GM12865 (cell line): ENCODE results near the gene C19orf73.

Source experiments
- DNase-seq: peaks from one replicate; pipeline ENCODE4 v3.0.0; 2010; ENCODE audit warnings: low read depth
- H3K4me3 ChIP-seq: 2 replicates; pipeline ENCODE4 v1.5.1; 2011; ENCODE audit warnings: mild to moderate bottlenecking, low read depth, low read length, control low read depth
- CTCF ChIP-seq: IDR thresholded peaks from 2 replicates; pipeline ENCODE4 v1.5.1; 2011; ENCODE audit warnings: low read length, control low read depth, low read depth, inconsistent platforms; ENCODE audit not compliant: insufficient read depth; ENCODE audit errors: missing control alignments

Gene C19orf73

GRCh38 chr19:49152119-49152550 is 33.2 kb upstream of the C19orf73 start:
- TF ChIP-seq CTCF: no peak
- no peak for DNase-seq
- H3K4me3 ChIP-seq: no peak overlapping the region

- peak; percentile 27 for DNase-seq
- no peak for TF ChIP-seq CTCF
- no peak overlapping the region for H3K4me3 ChIP-seq
Measured at GRCh38 chr19:49151267-49152118, 32.5 kb upstream of the C19orf73 start.

GRCh38 chr19:49150944-49151243 is 32.0 kb upstream of the C19orf73 start:
- TF ChIP-seq CTCF: no peak
- H3K4me3 ChIP-seq: no peak overlapping the region
- no peak for DNase-seq

GRCh38 chr19:49150106-49150943 is 31.4 kb upstream of the C19orf73 start:
- no peak for TF ChIP-seq CTCF
- DNase-seq: peak; percentile 66
- peak overlapping the region; percentile 61 for H3K4me3 ChIP-seq

GRCh38 chr19:49149652-49150105 is 30.7 kb upstream of the C19orf73 start:
- peak overlapping the region; percentile 61 for H3K4me3 ChIP-seq
- TF ChIP-seq CTCF: no peak
- DNase-seq: no peak

GRCh38 chr19:49148784-49149651 is 30.1 kb upstream of the C19orf73 start:
- H3K4me3 ChIP-seq: no peak overlapping the region
- no peak for TF ChIP-seq CTCF
- peak; percentile 68 for DNase-seq
